GM21526 (cell line): ENCODE data around the gene MZT2A.
"Not testable (repeated sequence)": the region's sequence is repeated elsewhere in the genome, so short reads cannot be mapped to it uniquely, and the experiment has no call there.

Experiments used
- ATAC-seq: cut with Tn5 transposase; IDR thresholded peaks from one replicate; pipeline ENCODE4 v1.9.1; 2021; ENCODE audit warnings: moderate library complexity; ENCODE audit not compliant: unreplicated experiment, low FRiP score

The MZT2A gene

DNA sequence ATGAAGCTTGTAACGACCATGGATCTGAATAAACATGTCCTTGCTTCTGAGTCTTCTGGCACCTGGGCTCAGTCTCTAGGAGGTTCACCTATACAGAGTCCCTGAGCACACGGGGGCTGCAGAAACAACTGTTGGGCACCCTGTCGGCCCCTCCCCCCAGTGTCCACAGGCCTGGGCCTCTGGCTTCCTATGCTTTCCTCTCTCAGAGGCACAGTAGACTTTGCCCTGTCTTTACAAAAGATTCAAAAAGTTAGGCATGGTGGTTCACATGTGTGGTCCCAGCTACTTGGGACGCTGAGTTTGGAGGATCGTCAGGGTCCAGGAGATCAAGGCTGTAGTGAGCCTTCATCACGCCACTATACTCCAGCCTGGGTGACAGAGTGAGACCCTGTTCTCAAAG is 29.3 kb upstream of the MZT2A start:
- ATAC-seq: not testable (repeated sequence)

DNA sequence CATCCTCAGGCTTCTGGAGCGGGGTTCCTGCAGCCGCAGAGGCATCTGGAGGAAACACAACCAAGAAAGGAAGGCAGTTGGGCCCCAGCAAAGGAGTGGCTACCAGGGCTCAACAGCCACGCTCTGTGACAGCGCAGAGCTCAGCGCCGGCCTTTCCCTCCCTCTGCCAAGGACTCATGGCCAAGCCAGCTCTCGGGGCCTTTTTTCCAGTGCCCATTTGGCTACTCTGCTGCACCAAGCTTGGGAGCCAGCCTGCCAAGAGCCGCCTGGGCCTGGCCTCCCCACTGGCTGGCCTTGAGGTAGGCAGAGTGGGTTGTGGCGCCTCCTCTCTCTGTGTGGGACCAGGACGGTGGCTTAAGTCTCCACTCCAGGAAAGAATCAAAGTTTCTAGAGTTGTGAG is 28.3 kb upstream of the MZT2A start:
- no peak for ATAC-seq

DNA sequence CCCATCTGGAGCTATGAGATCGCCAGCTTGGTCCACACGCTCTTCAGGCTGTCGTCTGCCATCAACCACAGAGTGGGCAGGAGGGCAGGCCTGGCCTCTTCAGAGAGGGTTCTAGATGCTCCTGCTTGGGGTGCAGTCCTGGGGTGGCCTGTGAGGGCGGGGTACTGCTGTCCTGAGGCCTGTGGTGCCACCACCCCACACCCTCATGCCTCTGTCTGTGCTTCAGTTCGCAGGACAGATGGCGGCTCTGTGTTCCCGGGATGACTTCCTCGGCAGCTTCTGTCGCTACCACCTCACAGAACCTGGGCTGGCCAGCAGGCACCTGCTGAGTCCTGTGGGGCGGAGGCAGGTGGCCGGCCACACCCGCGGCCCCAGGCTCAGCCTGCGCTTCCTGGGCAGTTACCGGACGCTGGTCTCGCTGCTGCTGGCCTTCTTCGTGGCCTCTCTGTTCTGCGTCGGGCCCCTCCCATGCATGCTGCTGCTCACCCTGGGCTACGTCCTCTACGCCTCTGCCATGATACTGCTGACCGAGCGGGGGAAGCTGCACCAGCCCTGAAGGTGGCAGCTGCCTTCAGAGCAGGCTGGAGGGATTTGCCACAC is 27.8 kb upstream of the MZT2A start:
- not testable (repeated sequence) for ATAC-seq

DNA sequence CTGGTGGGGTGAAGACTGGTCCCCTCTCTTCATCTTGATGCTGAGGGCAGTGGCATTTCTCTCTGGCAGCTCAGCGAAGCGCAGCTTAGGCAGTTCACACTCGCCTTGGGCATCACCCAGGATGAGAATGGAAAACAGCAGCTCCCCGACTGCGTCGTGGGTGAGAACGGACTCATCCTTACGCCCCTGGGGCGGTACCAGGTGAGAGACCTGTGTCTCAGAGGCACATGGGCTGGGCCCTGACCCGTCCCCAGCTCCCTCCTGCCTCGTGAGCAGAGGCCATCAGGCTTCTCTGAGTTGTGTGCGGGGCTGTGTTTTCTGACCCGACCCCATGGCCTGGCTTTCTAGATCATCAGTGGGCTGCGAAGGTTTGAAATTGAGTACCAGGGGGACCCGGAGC is 27.3 kb upstream of the MZT2A start:
- ATAC-seq: no peak

DNA sequence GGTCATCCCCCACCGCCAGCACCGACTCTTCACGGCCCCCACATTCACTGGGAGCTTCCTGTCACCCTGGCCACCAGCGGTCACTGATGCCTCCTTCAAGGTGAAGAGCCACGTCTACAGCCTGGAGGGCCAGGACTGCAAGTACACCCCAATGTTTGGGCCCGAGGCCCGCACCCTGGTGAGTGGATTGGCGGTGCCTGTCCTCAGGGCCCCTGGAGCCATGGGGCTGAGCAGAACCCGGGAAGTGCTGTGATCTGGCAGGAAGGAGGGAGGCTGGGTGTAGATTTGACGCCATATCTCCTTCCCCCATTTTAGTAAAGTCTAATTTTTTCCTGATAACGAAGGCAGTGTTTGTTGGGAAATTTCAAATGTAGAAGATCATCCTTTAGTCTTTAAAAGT is 26.3 kb upstream of the MZT2A start:
- not testable (repeated sequence) for ATAC-seq

DNA sequence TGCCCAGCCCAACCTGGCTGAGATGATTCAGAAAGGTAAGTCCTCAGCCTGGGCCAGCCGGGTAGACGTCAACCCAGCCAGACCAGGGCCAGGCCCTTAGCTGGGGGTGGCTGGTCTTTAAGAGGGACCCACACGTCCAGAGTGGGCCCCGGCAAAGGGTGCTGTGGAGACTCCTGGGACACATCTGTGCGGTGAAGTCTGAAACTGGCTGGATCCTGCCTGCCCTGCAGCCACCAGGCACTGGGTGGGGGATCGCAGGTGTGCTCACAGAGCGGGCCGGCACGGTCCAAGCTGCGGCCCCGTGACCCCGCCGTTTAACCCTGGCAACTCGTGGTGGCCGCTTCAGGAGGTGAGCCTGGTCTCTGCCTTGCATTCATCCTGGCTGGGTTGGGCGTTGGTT is 25.7 kb upstream of the MZT2A start:
- not testable (repeated sequence) for ATAC-seq

DNA sequence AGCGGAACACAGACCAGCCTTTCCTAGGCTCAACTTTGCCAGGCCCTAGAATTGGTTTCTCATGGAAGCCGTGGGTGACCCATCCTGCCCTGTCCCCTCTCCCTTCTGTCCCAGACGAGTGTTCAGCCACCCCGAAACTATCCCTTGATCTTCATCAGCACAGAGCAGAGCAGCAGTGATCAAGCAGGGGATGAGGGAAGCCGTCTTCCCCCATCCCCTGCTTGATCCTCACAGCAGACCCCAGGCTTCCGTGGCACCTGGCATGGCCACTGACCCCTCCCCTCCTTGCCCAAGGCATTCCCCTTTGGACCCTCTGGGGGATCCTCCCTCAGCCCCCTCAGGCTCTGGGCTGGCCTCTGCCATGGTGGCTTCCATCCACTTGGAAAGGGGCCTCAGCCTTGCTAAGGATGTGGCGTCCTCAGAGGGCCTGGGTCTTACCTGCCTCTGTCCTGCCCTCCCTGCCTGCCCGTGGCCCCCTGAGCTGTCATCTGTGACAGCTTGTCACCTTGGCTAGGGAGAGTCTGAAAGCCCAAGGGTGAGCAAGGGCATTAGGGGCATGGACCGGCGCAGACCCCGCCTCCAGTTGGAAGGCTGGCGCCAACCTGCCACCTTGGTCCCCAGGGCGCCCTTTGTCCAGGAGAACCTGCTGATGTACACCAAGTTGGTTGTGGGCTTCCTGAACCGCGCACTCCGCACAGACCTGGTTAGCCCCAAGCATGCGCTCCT is 25.1 kb upstream of the MZT2A start:
- ATAC-seq: no peak

DNA sequence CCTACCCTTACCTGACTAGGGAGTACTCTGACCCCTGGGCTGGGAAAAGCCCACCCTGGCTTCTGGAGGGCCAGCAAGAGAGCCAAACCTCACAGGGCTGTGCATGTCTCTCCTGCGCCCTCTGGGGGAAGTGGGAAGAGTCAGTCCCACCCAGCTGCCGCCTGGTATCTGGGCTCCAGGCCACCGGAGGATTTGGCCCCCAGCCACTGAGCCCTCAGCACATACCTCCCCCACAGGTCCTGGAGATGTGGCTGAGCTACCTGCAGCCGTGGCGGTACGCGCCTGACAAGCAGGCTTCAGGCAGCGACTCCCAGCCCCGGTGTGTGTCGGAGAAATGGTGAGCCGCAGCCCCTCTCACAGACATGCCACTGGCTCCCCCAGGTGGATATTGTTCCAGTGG is 24.4 kb upstream of the MZT2A start:
- ATAC-seq: not testable (repeated sequence)

DNA sequence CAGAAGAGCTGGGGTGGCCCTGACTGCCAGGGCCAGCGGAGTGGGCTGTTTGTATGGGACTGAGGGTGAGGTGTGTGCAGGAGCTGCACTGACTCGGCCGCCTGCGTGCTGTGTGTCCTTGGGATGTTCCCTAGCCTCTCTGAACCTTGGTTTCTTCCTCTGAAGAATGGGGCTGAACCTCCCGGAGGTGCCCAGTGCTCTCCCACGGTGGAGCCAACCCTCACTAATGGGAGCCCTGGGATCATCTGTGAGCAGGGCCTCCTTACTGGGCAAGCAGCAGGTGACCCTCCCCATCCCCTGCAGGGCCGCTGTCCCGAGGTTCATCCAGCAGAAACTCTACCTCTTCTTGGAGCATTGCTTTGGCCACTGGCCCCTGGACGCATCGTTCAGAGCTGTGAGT is 23.8 kb upstream of the MZT2A start:
- ATAC-seq: no peak

DNA sequence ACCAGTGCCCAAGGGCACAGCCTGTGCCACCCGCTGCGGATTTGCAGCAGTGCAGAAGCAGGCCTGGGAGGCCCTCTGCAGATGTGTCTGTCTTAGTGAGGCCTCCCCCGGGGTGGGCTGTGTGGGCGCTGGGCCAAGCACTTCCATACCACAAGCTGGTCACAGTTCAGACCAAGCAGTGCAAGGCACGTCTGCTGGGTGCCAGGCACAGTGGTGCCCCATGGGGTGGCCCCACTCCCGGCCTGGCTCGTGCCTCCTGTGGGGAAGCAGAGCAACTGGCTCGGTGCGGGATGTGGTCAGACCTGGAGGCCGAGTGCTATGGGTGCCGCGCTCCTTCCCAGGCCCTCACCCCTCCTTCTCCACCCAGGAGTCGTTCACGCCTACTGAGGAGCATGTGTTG is 23.0 kb upstream of the MZT2A start:
- not testable (repeated sequence) for ATAC-seq

DNA sequence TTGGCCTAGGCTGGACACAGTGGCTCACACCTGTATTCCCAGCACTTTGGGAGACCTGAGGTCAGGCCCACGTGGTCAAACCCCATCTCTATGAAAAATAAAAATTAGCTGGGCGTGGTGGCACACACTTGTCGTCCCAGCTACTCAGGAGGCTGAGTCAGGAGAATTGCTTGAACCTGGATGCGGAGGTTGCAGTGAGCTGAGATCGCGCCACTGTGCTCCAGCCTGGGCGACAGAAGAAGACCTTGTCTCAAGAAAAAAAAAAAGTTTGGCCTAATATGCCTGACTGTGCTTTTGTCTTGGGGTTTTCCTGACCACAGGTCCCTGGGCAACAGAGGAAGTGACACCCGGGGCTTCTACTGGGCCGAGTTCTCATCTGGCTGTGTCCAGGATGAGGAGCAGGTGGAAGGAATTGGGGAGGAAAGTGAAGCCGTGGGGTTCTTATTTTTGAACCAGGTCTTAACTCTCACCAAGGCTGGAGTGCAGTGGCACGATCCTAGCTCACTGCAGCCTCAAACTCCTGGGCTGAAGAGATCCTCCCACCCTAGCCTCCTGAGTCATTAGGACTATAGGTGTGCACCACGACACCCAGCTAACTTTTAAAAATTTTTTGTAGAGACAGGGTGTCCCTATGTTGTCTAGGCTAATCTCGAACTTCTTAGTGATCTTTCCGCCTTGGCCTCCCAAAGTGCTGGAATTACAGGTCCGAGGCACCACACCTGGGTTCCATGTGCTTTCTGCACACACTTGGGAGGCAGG is 22.4 kb upstream of the MZT2A start:
- ATAC-seq: not testable (repeated sequence)

DNA sequence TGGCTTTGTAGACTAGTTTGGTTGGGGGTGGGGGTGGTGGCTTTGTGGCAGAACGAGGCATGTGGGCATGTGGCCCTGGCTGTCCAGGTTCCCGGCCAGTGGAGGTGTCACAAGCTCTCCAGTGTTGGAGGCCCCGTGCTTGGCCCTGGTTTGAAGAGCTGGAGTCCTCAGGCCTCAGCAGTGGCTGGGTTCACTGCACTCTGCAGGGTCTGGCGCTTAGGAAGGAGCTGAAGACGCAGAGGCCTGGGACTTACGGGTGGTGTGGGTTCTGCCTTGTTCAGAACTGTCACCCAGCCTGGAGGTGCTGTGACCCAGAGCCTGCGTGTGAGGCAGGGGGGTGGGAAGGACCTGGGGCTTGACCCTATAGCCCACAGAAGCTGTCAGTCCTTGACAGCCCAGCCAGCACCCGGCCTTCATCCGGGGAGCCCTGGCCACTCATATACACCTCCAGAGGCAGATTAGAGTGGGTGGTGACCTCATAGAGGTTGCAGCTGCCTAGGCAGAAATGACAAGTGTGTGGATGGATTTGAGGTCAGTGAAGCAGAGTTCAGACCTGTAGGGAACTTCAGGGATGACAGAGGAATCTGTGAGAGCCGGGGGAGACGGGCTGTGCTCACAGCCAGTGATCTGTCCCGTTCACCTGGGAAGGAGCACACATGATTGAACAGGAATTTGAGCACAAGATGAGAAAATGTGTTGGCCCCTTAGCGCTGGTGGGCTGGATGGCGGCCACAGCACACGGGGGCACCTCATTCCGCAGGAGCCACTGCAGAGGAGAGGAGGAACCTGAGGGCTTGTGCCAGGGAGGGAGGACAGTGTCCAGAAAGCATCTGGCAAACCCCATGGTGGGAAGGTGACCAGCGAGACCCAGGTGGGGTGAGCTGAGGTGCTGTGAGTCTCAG is 20.0 kb upstream of the MZT2A start:
- not testable (repeated sequence) for ATAC-seq

DNA sequence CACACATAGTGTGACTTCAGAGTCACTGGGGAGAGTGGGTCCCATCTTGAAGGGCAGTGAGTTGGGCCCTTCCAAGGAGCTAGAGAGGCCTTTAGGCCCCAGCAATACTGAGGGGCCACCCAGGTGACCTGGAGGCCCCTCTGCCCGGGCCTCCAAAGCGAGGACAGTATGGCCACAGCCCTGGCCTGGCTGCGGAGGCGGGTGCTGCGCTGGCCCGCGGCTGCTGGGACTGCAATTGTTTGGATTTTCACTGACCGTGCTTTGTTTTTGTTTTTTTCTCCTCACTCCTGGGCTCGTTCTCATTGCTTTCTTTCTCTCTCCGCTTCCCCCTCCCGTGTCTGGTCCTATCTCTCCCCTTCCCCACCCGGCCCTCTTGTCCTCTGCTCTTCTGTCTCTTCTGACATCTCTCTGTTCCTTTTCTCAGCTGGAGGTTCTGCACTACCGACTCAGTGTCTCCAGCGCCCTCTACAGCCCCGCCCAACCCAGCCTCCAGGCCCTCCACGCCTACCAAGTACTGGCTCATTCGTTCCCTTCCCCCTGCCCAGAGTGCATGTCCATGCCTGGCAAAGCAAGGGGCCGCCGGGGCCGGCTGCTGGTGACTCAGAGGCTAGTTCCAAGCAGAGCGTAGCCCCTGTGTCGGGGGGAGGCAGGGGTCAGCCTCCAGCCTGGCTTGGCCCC is 19.2 kb upstream of the MZT2A start:
- ATAC-seq: not testable (repeated sequence)

DNA sequence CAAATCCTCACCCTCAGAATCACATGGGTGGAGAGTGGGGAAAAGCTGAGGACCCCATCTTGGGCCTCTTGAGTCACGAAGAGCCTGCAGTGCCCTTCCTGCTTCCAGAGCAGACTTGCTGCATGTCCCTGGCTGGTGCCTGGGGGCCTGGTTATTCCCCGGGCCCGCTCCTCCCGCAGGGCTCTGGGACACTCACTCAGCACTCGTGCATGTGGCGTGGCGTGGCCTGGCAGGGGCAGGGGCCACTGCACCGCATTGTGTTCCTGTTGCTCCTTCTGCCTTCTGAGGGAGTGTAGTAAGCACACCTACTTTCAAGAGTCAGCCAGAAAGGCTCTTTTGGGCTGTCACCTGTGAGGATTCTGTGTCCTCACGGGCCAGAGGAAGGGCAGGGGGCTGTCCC is 17.4 kb upstream of the MZT2A start:
- no peak for ATAC-seq

DNA sequence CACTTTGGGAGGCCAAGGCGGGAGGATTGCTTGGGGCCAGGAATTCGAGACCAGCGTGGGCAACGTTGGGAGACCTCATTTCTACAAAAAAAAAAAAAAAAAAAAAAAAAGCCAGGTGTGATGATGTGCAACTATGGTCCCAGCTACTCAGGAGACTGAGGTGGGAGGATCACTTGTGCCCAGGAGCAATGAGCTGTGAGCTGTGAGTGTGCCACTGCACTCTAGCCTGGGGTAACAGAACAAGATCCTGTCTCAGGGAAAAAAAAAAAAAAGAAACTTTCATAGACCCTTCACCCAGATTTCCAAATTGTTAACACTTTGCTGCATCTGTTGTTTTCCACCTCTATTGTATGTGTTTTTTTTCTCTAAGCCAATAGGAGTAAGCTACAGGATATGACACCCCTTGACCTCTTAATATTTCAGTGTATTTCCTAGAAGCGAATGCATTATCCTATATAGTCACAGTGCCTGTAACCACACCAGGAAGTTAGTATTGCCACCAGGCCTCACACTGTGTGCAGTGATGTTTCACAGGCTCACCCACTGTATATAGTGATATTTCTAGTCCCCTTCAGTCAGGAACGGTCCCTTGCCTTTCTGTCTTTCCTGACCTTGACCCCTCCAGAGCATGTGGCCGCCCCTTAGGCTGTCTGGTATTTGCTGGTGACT is 12.0 kb upstream of the MZT2A start:
- not testable (repeated sequence) for ATAC-seq

DNA sequence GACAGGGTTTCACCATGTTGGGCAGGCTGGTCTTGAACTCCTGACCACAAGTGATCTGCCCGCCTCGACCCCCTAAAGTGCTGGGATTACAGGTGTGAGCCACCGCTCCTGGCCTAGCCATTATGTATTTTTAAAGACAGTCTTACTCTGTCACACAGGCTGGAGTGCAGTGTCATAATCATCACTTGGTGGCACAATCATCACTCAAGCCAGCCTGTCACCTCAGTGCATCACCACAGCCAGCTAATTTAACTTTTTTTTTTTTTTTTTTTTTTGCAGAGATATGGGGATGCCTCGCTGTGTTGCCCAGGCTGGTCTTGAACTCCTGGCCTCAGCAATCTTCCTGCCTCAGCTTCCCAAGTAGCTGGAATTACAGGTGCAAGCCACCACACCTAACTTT is 11.4 kb upstream of the MZT2A start:
- ATAC-seq: not testable (repeated sequence)

DNA sequence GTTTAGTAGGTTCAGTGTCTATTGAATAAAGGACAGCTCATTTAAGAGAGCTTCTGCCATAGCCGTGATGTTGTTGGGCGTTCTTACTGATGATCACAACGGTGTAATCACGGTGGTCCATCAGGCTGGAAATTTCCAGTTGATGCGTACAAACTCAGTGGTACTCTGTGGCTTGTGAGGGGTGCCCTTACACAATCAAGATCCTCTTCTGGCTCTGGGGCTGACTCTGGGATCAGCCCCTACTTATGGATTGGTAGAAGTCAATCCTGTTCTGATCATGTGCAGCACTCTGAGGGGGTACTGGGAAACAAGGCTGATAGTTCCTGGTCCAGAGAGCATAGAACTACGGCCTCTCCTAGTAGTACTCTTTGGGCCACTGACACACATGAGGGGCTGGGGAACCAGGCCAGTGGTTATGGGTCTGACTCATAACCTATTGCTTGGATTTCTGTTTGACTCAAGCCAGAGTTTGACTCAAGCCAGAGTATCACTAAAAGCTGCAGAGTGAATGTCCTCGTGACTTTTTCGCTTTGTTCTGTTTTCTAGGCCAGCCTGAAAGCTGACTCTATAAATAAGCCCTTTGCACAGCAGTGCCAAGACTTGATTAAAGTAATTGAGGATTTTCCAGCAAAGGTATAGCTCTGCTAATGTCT is 6.2 kb upstream of the MZT2A start:
- peak; percentile 81 for ATAC-seq

DNA sequence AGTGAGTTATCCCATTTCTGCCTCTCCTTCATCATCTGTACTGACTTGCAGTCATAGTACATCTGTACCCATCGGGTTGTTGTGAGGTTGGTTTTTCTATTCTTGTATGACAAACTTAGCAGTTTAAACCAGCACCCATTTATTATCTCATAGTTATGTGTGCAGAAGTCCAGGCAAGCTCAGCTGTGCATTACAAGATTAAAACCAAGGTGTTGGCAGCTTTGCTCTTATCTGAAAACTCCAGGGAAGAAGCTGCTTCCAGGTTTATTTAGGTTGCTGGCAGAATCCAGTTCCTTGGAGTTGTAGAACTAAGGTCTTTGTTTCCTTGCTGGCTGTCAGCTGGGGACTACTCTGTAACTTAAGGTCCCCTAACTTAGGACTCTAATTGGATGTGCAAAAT is 3.3 kb upstream of the MZT2A start:
- ATAC-seq: not testable (repeated sequence)
